Osteoblast (primary cell): Measurements from ENCODE around the gene NFKB1. TPM values are rescaled to one million over a fixed set of nuclear protein-coding genes. Genes with fewer than 3 reads are reported as not detected.

Experiments
- DNase-seq: peaks from one replicate; pipeline ENCODE4 v3.0.0; 2011; ENCODE audit warnings: low spot score, mixed read lengths; ENCODE audit not compliant: insufficient read length; ENCODE audit errors: missing footprints
- H2AFZ ChIP-seq: 2 replicates; pipeline ENCODE4 v1.6.0; 2011; ENCODE audit warnings: mild to moderate bottlenecking, low read length
- H3K27ac ChIP-seq: 2 replicates; pipeline ENCODE4 v1.5.1; 2011; ENCODE audit warnings: mild to moderate bottlenecking, low read depth, low read length, moderate library complexity
- H3K27me3 ChIP-seq: 2 replicates; pipeline ENCODE4 v1.6.0; 2012; ENCODE audit warnings: mild to moderate bottlenecking, control low read depth, inconsistent platforms, low read length, moderate library complexity; ENCODE audit not compliant: insufficient read depth
- H3K36me3 ChIP-seq: 2 replicates; pipeline ENCODE4 v1.5.1; 2011; ENCODE audit warnings: mild to moderate bottlenecking, low read length, control low read depth, moderate library complexity; ENCODE audit not compliant: insufficient read depth
- H3K4me1 ChIP-seq: 2 replicates; pipeline ENCODE4 v1.5.1; 2011; ENCODE audit warnings: mild to moderate bottlenecking, low read length, control low read depth, moderate library complexity; ENCODE audit not compliant: insufficient read depth
- H3K4me2 ChIP-seq: 2 replicates; pipeline ENCODE4 v1.6.0; 2011; ENCODE audit warnings: mild to moderate bottlenecking, low read length; ENCODE audit not compliant: insufficient read depth
- H3K4me3 ChIP-seq: fragments of 200-600 bp; sonication (generic); 3 replicates; pipeline ENCODE4 v1.5.1; 2012; ENCODE audit warnings: mild to moderate bottlenecking, low read length, inconsistent platforms; ENCODE audit not compliant: insufficient read depth
- H3K79me2 ChIP-seq: 2 replicates; pipeline ENCODE4 v1.6.0; 2012; ENCODE audit warnings: mild to moderate bottlenecking, low read length, control low read depth, inconsistent platforms; ENCODE audit not compliant: insufficient read depth
- H3K9me3 ChIP-seq: 2 replicates; pipeline ENCODE4 v1.5.1; 2011; ENCODE audit warnings: low read depth, low read length, control low read depth
- H4K20me1 ChIP-seq: 2 replicates; pipeline ENCODE4 v1.6.0; 2012; ENCODE audit warnings: mild to moderate bottlenecking, low read length, control low read depth; ENCODE audit not compliant: insufficient read depth
- total RNA-seq: library from RNA; depleted of rRNA; stranded (reverse); fragments of >200 nt; gene quantifications from 2 replicates; pipeline ENCODE4 v1.2.3, GENCODE V29; 2012
- TF ChIP-seq, protein P1 (sequence below): IDR thresholded peaks from 2 replicates; pipeline ENCODE4 v1.5.1; 2011; ENCODE audit warnings: mild to moderate bottlenecking, low read depth, low read length, moderate library complexity; ENCODE audit errors: extremely low read depth

Gene NFKB1
- total RNA-seq, 1 donor, result 27.1 TPM

DNA sequence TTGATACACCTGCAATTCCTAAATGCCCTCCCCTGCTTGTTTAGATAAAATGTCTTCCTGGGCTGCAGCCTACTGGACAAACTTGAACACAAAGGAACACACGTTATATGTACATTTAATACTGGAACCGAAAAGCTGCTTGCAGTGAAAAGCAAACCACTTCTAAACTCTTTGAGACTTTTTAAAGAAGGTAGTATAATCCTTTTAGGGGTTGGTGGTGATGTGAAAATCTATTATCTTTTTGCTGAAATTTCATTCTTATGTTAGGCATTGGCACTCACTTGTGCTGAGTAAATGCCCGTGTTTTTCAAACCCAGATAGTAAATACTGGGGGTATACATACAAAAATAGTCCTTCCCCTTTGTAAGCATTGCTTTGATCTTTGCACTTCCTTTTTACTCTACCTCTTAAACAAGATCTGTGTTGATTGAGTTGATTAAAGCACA is 2.2 kb downstream of the NFKB1 start:
- no peak for DNase-seq
- H3K4me1 ChIP-seq, result peaks cover 19% of the 10 kb centered on the region
- no peak overlapping the region for H2AFZ ChIP-seq
- no peak overlapping the region for H3K27ac ChIP-seq
- no peaks in the 10 kb centered on the region for H3K27me3 ChIP-seq
- H3K36me3 ChIP-seq, result no peaks in the 10 kb centered on the region
- H3K4me2 ChIP-seq, result peak overlapping the region; percentile 81
- TF ChIP-seq, protein P1, sequence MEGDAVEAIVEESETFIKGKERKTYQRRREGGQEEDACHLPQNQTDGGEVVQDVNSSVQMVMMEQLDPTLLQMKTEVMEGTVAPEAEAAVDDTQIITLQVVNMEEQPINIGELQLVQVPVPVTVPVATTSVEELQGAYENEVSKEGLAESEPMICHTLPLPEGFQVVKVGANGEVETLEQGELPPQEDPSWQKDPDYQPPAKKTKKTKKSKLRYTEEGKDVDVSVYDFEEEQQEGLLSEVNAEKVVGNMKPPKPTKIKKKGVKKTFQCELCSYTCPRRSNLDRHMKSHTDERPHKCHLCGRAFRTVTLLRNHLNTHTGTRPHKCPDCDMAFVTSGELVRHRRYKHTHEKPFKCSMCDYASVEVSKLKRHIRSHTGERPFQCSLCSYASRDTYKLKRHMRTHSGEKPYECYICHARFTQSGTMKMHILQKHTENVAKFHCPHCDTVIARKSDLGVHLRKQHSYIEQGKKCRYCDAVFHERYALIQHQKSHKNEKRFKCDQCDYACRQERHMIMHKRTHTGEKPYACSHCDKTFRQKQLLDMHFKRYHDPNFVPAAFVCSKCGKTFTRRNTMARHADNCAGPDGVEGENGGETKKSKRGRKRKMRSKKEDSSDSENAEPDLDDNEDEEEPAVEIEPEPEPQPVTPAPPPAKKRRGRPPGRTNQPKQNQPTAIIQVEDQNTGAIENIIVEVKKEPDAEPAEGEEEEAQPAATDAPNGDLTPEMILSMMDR, result no peak
- H3K79me2 ChIP-seq, result peaks cover 61% of the 10 kb centered on the region
- H4K20me1 ChIP-seq, result peaks cover 10% of the 10 kb centered on the region
- no peaks in the 10 kb centered on the region for H3K9me3 ChIP-seq
- H3K4me3 ChIP-seq, result peak overlapping the region; percentile 91

DNA sequence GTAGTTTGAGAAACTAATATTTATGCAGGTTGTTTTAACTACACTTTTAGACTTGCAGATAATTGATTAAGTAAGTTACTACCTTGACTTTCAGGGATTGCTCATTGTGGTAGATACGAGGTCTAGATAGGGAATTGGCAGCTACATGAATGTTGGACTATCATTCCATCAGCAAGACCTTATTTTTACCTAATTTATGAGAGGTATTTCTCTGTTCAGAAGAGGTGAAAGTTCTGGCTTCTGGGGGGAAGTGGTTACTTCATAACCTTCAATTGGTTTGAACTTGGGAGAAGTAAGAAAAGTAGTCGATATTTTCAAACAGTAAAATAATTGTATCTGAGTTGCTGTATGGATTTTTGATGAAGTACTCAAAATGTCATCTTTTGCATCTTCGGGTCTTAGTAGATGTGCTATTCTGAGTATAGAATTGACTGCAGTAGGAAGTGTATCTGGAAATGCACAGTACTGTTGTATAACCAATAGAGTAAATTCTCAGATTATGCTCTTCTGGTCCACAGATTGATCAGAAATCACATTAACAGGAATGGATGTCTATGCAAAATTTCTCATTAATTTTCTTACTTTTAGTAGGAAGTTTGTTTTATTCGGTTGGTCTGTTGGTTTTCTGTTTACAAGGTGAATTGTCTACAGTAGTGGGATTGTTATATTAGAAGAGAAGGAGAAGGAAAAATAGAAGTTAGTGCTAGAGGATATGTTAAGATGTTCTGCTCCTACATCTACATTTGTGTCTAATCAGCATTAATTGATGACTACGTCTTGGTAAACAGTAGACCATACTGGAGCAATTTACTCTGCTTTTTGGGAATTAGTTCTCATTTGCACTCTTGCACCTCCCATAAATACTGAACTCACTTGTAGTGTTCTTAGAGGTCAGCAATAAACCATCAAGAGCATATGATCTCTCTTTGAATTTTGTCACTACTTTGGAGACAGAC is 3.0 kb downstream of the NFKB1 start:
- peaks cover 19% of the 10 kb centered on the region for H3K4me1 ChIP-seq
- TF ChIP-seq, protein P1, result no peak
- H3K27me3 ChIP-seq, result no peaks in the 10 kb centered on the region
- no peak overlapping the region for H2AFZ ChIP-seq
- peak overlapping the region; percentile 81 for H3K4me2 ChIP-seq
- DNase-seq, result peak; percentile 36
- no peak overlapping the region for H3K27ac ChIP-seq
- no peak overlapping the region for H3K4me3 ChIP-seq
- H3K9me3 ChIP-seq, result no peaks in the 10 kb centered on the region
- no peaks in the 10 kb centered on the region for H3K36me3 ChIP-seq
- peaks cover 68% of the 10 kb centered on the region for H3K79me2 ChIP-seq
- H4K20me1 ChIP-seq, result peaks cover 12% of the 10 kb centered on the region

DNA sequence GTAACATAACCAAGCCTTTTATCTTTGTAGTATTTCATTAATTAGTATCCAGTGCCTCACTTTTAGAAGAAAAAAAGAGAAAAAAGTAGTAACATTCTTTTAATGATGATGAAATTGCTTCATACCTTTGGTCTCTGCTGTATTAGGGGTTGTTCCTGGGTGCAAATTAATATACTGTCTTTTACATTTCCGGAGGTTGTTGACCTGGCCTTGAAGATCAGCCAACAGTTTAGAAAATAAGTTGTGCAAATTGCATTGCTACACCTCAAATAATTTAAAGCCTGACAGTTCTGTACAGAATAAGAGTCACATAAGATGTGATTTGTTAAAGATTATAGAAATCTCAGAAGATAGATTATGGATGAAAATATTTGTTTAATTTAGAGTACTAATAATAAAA is 3.8 kb downstream of the NFKB1 start:
- H3K4me3 ChIP-seq, result no peak overlapping the region
- peaks cover 75% of the 10 kb centered on the region for H3K79me2 ChIP-seq
- H2AFZ ChIP-seq, result no peak overlapping the region
- peaks cover 19% of the 10 kb centered on the region for H3K4me1 ChIP-seq
- no peak overlapping the region for H3K27ac ChIP-seq
- H3K9me3 ChIP-seq, result no peaks in the 10 kb centered on the region
- H4K20me1 ChIP-seq, result peaks cover 20% of the 10 kb centered on the region
- TF ChIP-seq, protein P1, result no peak
- H3K4me2 ChIP-seq, result no peak overlapping the region
- H3K27me3 ChIP-seq, result no peaks in the 10 kb centered on the region
- no peaks in the 10 kb centered on the region for H3K36me3 ChIP-seq
- no peak for DNase-seq

DNA sequence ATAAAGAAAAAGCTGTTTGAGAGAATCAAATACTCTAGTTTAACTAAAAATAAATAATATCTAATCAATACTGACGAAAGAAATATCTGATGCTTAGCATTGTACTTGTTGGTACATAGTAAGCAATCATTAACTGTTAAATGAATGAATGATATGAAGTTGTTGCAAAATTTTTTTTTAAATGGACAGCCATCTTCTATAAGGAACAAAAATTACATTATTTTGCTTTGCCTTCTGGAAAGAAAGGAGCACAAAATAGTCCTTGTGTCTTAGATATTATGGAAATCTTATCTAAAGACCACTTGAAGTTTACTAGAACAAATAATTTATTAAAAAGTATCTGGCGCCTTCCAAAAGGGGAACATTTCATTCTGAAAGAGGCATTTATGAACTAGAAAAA is 4.5 kb downstream of the NFKB1 start:
- H2AFZ ChIP-seq, result no peak overlapping the region
- H3K36me3 ChIP-seq, result no peaks in the 10 kb centered on the region
- H4K20me1 ChIP-seq, result peaks cover 21% of the 10 kb centered on the region
- TF ChIP-seq, protein P1, result no peak
- H3K79me2 ChIP-seq, result peaks cover 79% of the 10 kb centered on the region
- no peak for DNase-seq
- peaks cover 12% of the 10 kb centered on the region for H3K4me1 ChIP-seq
- no peak overlapping the region for H3K4me2 ChIP-seq
- H3K4me3 ChIP-seq, result no peak overlapping the region
- no peaks in the 10 kb centered on the region for H3K9me3 ChIP-seq
- H3K27me3 ChIP-seq, result no peaks in the 10 kb centered on the region
- no peak overlapping the region for H3K27ac ChIP-seq
